GM21786 (cell line): ENCODE data around the gene TSHZ1.
"Not testable (repeated sequence)": the region's sequence is repeated elsewhere in the genome, so short reads cannot be mapped to it uniquely, and the experiment has no call there.

Source experiments
- ATAC-seq: cut with Tn5 transposase; IDR thresholded peaks from one replicate; pipeline ENCODE4 v1.9.1; 2021; ENCODE audit not compliant: unreplicated experiment

The TSHZ1 gene

DNA sequence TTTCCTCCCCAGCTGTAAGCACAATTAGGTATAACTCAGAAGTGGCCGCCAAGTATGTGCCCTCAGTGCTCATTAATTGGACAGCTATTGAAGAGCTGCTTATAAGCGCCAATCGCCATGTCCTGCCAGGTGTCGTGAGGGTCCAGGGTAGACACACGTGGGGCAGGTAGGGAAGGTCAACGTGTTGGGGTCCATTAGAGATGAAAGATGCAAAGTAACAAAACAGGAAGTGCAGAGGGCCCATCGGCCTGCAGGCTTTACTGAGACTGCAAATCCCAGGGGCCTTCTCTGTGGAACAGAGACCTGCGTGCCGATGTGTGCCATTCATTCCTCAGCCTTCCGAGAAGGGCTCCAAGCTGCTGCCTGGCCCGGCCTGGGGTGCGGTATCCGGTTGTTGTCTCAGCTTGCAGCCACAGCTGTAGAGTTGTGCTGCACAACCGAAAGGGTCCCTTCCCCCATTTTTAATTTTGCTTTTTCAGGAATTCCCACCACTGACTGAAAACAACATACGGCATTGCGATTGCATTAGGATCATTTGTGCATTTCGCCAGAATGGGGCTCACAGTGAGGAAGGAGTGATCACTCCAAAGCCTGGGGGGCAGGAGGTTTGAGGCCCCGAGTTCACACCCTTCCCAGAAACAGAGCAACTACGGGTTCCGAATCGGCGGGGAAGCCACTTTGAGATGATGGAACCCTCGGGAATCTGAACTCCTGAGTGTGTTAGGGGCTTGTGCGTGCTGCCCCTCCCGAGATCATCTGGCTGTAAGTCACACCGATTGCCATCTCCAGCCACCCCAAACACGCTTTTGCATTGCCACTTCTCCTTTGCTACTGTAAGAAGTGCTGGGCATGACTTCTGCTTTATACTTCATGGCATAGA is 94.3 kb downstream of the TSHZ1 start:
- no peak for ATAC-seq

DNA sequence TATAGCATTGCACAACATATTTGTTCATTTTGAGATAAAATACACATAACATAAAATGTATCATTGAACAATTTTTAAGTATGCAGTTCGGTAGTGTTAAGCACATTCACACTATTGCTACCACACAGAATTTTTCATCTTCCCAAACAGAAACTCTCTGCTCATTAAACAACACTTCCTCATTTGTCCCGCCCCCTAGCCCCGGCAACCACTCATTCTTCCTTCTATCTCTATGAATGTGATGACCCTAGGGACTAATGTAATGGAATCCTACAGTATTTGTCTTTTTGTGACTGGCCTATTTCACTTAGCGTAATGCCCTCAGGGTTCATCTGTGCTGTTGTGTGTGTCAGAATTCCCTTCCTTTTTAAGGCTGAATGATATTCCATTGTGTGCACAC is 95.4 kb downstream of the TSHZ1 start:
- ATAC-seq = no peak

DNA sequence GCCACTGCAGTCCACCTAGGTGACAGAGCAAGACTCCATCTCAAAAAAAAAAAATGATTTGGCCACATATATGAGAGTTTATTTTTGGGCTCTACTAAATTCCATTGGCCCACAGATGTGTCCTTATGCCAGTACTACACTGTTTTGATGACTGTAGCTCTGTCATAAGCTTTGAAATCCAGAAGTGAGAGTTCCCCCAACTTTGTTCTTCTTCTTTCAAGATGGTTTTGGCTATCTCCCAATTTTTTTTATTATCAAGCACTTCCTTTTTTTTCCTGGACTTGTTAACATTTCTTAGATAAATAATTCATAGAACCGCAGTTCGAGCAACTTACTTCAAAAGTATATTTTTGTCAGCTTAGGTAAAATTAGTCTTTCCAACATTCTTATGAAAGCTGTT is 96.9 kb downstream of the TSHZ1 start:
- ATAC-seq = no peak

DNA sequence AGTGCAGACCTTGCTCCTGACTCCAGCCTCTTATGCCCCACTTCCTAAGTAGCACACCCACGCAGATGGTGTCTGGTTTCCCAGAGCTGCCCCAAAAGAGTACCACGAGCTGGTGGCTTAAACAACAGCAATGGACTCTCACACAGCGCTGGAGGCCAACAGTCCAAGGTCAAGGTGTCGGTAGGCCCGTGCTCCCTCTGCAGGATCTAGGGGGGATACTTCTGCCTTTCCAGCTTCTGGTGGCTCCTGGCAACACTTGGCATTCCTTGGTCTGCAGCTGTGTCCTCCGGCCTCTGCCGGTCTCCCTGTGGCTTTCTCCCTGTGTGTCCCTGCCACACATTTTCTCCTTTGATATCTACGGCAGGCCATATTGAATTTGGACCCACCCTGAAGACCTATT is 99.0 kb downstream of the TSHZ1 start:
- no peak for ATAC-seq

DNA sequence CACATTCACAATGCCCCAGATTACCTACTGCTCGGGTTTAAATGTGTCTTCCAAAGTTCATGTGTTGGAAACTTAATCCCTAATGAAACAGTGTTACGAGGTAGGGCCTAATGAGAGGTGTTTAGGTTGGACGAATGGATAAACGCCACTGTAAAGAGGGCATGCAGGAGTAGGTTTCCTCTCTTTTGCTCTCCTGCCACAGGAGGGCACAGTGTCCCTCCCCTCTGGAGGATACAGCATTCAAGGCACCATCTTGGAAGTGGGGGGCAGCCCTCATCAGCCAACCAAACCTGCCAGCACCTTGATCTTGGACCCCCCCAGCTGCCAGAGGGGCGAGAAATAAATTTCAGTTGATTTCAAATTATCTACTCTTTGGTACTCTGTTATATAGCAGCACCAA is 103.5 kb downstream of the TSHZ1 start:
- ATAC-seq = no peak

DNA sequence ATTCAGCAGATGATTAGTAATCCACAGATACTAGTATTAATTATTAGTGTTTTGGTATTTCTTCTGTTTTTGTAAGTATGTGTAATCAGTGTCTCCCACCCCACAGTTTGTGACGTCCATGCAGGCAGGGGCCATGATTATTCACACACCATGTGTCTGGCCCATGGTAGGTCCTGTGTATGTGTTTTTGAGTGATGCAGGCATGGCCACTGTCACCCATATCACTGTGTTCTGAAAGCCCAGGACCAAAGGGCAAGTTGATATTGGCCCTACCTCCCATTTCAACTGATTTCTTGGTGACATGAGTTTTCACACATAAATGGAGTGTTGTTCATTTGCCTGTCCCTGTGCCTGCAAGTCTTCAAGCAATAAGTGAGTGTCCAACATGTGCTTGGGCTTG is 104.0 kb downstream of the TSHZ1 start:
- ATAC-seq = no peak

DNA sequence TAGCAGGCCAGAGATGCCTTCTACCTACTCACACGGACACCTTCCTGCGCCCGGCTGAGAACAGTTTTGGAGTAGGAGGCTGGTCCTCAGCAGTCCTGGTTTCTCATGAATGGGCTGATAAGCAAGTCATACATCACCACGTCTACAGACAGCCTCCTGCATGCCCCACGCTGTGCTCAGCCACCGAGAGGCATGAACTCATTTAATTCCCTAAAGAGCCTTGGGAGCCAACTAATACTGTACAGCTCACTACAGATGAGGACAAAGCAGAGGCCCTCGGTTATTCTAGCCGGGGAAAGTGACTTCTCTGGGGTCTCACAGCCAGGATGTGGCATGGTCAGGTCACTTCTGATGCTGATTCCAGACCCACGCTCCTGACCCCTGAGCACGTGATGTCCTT is 105.6 kb downstream of the TSHZ1 start:
- ATAC-seq = no peak

DNA sequence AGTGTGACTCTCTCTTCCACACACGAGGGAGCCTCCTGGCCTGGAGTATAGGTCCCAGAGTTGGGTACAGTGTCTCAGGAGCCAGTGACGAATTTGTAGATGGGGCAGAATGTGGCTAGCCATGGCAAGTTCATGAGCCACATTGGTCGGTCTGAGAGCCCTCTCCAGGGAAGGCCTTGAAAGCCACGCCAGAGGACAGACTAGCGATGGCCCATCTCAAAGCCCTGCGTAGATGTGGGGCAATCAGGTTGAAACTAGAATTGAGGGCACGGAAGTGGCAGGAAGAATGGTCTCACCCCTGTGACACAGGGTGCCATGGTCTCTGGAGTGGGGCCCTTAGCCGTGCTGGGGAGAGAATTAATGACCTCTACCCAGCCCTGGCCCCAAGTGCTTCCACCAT is 106.2 kb downstream of the TSHZ1 start:
- ATAC-seq = no peak

DNA sequence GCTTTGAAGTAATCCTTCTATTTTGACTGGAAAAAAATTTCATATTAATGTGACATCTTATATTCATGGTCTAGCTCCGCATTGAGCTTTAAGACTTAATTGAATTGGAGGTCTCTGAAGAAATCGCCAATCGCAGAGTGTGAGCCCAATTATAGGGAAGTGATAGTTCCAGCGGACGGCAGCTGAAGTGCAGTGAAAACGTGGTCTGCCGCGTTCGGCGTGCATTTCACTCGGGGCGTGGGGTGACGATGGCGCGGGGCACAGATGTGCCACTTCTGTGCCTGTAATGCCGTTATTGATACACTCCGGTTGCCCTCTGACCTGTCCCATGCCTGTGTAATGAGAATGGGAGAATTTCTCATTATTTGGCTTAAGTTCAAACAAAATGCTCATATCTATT is 106.7 kb downstream of the TSHZ1 start:
- no peak for ATAC-seq

DNA sequence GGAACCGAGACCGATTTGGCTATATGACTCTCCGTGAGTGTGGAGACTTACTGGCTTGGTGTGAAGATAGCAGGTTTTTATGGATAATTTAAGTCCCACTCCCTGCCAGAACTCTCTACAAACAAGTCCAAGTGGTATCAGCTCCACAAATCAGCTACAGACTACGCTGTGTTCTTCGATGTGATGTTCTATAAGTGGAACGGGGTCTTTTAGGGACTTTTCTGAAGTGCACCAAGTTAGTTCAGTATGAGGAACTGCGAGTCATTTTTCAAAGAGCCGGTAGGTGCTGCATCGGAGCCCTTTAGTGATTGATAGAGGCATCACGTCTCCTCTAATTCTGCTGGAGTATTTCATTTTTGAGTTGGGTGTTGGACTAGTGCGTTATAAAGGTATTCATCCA is 107.1 kb downstream of the TSHZ1 start:
- no peak for ATAC-seq

DNA sequence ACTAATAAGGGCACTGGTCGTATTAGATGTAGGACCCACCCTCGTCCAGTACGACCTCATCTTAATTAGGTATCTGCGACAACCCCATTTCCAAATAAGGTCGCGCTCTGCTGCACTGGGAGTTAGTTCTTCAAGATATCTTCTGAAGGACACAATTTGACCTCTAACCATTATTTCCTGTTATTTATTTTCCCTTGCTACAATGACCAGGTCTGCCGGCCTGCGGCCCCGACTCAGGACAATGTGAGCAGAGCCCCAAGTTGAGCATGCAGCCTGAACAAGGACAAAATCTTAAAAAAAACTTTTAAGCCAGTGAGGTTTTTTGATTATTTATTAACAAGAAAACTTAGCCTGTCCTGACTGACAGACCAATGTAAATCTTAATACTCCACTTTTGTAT is 109.3 kb downstream of the TSHZ1 start:
- no peak for ATAC-seq

DNA sequence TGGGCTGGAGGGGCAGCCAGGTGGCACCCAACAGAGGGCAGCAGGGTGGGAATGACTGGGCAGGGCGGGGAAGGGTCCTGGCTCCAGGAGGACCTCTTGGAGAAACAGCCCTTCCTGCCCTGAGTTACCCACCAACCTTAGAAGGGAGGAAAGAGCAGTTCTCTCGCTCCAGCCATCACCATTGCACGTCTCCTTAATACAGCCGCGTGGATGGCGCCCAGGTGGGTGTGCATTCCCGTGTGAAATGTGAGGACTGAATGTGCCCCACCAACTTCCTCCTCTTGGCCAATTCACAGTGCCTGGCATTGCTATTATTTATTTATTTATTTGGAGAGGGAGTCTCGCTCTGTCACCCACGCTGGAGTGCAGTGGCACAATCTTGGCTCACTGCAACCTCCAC is 109.9 kb downstream of the TSHZ1 start:
- no peak for ATAC-seq

DNA sequence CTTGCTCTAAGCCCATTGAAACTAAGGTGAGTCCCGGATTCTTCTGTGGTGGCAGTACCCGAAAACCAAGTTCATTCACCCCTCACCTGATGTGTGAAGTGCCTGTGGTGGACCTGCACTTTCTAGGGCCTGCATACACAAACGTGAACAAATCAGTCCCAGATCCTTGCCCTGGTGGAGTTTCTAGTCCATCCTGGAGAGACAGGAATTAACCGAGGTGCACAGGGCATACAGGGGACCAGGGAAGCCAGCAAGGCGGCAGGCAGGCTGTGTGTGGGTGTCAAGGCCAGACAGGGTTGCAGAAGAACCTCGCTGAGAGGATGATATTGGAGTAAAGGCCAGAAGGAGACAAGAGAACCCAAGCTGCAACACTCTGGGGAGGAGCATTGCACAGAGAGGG is 110.8 kb downstream of the TSHZ1 start:
- ATAC-seq = no peak

DNA sequence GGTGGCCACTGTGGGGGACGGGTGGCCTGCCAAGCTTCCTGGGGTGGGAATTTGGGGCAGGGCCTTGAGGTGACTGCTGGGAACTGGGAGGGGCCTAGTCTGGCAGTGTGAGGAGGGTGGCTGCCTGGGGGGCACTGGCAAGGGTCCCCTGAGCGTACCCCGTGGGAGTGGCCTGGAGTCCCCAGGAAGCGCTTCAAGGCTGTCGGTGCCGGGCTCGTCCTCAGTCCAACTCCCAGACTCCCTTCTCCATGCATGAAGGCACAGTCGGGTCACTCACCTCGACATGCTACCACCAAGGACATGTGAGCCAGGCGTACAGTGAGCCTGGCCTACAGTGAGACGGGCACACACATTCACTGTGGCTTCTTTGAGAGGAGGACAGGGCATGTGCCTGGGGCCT is 111.6 kb downstream of the TSHZ1 start:
- ATAC-seq = no peak

DNA sequence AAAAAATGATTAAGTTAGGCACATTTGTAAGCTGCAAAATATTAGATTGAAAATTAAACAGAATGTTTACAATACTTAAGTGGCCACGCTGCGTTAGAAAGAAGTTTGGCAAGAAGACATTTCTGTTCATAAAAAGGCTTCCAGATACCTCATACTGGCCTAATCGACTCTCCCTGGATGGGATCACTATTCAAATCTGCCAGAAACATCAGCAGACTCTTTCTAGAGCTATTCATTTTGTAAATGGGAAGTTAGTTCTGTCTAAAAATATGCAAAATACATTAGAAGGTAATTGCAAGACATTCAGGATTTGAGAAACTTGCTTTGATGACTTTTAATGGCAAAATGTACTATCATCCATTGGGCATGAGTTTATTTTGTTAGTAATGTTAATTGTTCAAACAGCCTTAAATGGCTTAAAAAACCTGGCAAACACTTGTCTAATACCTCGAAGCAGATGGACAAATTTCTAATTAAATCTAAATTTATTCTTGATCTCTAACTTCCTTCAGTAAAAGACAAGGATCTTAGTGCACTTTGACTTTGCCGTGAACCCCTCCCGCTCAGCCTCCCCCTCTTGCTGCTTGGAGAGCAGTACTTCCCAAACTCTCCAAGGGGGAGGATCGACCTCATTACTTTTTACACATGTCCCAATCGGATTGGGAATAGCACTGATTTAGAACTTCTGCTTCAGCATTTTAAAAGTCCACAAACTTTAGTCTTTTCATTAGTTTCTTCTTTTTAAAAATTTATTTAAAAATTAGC is 113.4 kb downstream of the TSHZ1 start:
- ATAC-seq = no peak

DNA sequence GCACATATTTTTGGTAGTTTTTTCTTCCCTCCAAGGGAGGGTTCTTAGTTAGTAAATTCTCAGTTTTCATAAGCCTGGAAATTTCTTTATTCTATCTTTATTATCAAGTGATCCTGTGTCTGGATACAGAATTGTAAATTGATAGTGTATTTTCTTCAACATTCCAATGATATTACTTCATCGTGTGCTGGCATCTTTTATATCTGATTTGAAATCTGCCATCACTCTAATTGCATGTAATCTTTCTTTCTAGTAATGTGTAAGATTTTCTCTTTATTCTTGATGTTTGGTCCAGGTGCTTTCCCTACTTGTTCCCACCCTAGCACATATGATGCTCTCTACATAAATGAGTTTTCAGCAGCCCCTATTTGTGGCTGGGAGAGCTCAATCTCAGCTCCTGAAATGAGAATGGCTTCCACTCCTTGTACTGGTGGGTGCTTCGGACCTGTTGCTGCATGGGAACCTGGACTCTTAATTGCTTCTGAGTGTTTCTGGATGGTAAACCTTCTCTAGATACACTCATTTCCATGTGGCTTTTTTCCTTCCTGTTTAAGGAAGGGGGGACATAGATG is 114.2 kb downstream of the TSHZ1 start:
- no peak for ATAC-seq

DNA sequence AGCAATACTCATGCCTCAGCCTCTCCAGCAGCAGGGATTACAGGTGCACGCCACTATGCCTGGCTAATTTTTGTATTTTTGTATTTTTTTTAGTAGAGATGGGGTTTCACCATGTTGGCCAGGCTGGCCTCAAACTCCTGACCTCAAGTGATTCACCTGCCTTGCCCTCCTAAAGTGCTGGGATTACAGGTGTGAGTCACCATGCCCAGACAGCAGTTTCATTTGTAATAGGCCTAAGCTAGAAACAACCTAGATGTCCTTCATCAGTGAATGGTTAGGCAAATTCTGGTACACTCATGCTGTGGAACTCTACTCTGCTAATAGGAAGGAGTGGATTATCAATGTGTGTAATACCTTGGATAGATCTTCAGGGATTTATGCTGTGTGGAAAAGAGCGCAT is 119.2 kb downstream of the TSHZ1 start:
- ATAC-seq = not testable (repeated sequence)

DNA sequence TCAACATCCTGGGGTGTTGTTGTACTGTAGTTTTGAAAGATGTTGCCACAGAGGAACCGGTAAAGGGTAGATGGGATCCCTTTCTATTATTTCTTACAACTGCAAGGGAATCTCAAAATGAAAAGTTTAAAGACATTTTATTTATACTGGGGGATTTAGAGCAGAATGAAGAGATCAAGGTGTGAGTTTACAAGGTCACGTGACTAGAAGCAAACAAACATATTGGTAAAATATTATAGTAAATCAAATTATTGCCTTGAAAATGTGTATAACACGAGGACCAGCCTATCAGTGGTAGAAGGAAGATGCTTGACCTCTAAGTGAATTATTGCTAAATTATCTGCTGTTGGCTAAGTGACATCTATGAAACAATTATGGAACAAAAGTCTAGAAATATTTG is 119.7 kb downstream of the TSHZ1 start:
- ATAC-seq = no peak

DNA sequence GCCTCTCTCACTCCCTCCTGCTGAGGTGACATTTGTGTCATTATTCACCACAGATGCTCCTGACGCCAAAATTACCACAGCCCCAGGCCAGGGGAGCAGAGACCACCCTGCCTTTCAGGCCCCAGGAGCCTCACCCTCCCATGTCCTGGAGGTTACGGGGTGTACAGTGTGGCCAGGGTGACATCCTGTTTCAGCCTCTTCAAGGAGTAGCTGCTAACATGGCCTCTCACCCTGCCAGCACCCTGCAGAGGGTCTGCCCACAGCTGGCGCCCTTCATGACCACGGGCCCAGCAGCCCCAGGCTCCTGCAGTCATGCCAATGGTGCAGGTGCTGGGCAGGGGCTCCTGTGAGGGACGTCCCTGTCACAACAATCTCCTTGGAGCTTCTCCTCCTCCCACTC is 124.3 kb downstream of the TSHZ1 start:
- ATAC-seq = no peak

DNA sequence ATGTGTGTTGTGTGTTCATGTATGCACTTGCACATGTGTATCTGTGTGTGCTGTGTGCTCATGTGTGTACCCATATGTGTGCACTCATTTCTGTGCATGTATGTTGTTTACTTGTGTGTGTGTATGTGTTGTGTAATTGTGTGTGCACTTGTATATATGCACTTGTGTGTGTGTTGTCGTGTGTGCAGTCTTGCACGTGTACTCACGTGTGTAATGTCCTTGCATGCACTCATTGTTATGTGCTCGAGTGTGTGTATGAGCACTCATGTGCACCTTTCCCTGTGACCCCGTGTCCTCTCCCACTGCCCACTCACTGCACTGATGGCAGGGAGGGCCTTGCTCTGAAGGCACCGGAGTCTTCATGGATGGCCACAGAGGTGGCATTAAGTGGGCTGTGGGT is 124.9 kb downstream of the TSHZ1 start:
- no peak for ATAC-seq

DNA sequence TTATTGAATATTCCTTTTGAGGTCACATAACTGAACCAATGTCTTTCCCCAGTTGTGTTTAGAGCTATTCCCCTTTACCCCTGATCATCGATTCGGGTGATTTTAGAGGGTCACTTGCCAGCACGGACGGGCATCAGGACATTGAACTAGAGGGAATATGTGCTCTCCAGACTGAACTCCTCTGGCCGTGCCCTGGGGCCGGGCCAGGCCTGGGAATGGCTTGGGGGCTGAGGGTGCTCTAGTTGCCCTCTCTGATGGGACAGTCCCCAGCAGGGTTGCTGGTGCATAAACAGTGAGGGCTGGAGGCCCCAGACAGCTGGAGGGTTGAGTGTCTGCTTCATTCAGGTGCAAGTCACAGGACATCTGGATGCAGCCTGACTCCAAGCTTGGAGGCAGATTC is 126.2 kb downstream of the TSHZ1 start:
- no peak for ATAC-seq

DNA sequence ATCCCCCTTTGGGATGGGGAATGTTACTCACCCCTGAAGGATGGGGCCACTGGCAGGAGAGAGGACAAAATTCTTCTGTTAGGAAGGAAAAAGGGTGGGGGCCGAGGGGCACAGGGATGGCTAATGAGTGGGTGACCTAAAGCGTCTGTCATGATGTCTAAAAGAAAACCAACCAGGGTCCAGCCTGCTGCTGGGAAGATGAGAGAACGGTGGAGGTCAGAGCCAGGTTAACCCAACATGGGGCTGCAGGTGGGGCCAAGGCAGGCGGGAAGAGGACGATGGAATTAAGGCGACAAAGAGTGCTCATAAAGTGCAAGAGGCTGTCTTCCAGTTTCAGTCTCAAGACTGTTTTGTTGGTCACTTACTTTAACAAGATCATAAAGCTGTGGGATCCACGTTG is 126.8 kb downstream of the TSHZ1 start:
- ATAC-seq = no peak
